ENCODE results near the gene TNXB.

The TNXB gene

GRCh38 chr6:32128751-32129296 is 19.7 kb upstream of the TNXB start:
- TF ChIP-seq FOXP2 (optimal IDR thresholded peaks at IDR 0.05; ENCODE audit: borderline replicate concordance, extremely low read depth, extremely low read length, insufficient read depth) = no peak

GRCh38 chr6:32127717-32128592 is 18.8 kb upstream of the TNXB start, which contains the start of gene ATF6B:
Gene ATF6B (minus strand): TSS chr6:32128246. CDS start chr6:32128207, 39 bp downstream.
- no peak for TF ChIP-seq REST (IDR thresholded peaks at IDR 0.05; ENCODE audit: insufficient read depth in 1 of 2, low read depth in 2 of 2, low read length in 2 of 2)
- TF ChIP-seq POLR2AphosphoS5 (IDR thresholded peaks at IDR 0.05; ENCODE audit: low read depth, low read length) = peak; percentile 67; the same call in 1 of the 2 replicates
- no peak for TF ChIP-seq FOXP2 (optimal IDR thresholded peaks at IDR 0.05; ENCODE audit: borderline replicate concordance, extremely low read depth, extremely low read length, insufficient read depth)
- peak; percentile 58; the same call in 1 of the 2 replicates for TF ChIP-seq SIN3A (IDR thresholded peaks at IDR 0.05; ENCODE audit: borderline replicate concordance, insufficient read depth, low read length)
- peak; percentile 83; the same call in 1 of the 2 replicates for TF ChIP-seq TAF1 (IDR thresholded peaks at IDR 0.05; ENCODE audit: borderline replicate concordance, insufficient read depth, low read length)

GRCh38 chr6:32127409-32127716 is 18.2 kb upstream of the TNXB start:
- no peak for TF ChIP-seq POLR2AphosphoS5 (IDR thresholded peaks at IDR 0.05; ENCODE audit: low read depth, low read length)
- TF ChIP-seq TAF1 (IDR thresholded peaks at IDR 0.05; ENCODE audit: borderline replicate concordance, insufficient read depth, low read length) = no peak
- no peak for TF ChIP-seq REST (IDR thresholded peaks at IDR 0.05; ENCODE audit: insufficient read depth in 1 of 2, low read depth in 2 of 2, low read length in 2 of 2)
- no peak for TF ChIP-seq SIN3A (IDR thresholded peaks at IDR 0.05; ENCODE audit: borderline replicate concordance, insufficient read depth, low read length)
- TF ChIP-seq FOXP2 (optimal IDR thresholded peaks at IDR 0.05; ENCODE audit: borderline replicate concordance, extremely low read depth, extremely low read length, insufficient read depth) = no peak

- TF ChIP-seq REST (IDR thresholded peaks at IDR 0.05; ENCODE audit: insufficient read depth in 1 of 2, low read depth in 2 of 2, low read length in 2 of 2) (no peak), SIN3A (IDR thresholded peaks at IDR 0.05; ENCODE audit: borderline replicate concordance, insufficient read depth, low read length) (no peak), TAF1 (IDR thresholded peaks at IDR 0.05; ENCODE audit: borderline replicate concordance, insufficient read depth, low read length) (no peak), POLR2AphosphoS5 (IDR thresholded peaks at IDR 0.05; ENCODE audit: low read depth, low read length) (no peak), FOXP2 (optimal IDR thresholded peaks at IDR 0.05; ENCODE audit: borderline replicate concordance, extremely low read depth, extremely low read length, insufficient read depth) (no peak)
These were observed 17.7 kb upstream of the TNXB start for GRCh38 chr6:32126880-32127279.

- TF ChIP-seq REST (IDR thresholded peaks at IDR 0.05; ENCODE audit: insufficient read depth in 1 of 2, low read depth in 2 of 2, low read length in 2 of 2) (no peak), FOXP2 (optimal IDR thresholded peaks at IDR 0.05; ENCODE audit: borderline replicate concordance, extremely low read depth, extremely low read length, insufficient read depth) (no peak), TAF1 (IDR thresholded peaks at IDR 0.05; ENCODE audit: borderline replicate concordance, insufficient read depth, low read length) (no peak), POLR2AphosphoS5 (IDR thresholded peaks at IDR 0.05; ENCODE audit: low read depth, low read length) (no peak), SIN3A (IDR thresholded peaks at IDR 0.05; ENCODE audit: borderline replicate concordance, insufficient read depth, low read length) (no peak)
These were observed 14.5 kb upstream of the TNXB start for GRCh38 chr6:32123681-32124080.
